ENCODE measurements around the gene COL4A2.
A peak's percentile ranks its signal among the peaks of the same experiment; 100 is the strongest.

Gene COL4A2

DNA sequence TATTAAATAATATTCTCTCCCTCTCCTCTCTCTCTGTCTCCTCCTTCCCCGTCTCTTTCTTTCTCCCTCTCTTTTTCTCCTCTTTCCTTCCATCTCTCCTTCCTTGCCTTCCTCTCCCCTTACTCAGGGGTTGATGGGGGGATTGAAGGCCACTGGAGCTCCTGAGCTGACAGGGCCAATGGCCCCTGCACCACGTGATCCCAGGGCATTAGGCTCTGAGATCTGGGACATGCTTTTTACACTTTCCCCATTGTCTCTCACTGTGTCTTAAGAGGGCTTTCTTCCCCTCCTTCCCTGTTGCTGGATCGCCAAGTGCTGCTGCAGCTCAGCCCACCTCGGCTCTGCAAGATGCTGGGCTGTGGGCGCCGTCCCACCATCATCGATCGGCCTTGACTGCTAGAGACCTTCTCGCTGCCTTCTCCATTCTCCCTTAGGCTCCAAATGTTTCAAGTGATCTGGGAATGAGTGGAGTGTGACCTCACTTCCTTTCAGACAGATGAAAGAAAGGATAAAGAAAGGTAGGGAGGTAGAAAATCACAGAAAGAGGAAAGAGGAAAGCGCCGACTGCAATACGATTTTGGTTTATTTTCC, 42.3 kb upstream of the COL4A2 start:
- no peak overlapping the region for H3K4me3 ChIP-seq (ENCODE audit: low read depth, low read length)
- no peaks in the 10 kb centered on the region for H3K4me1 ChIP-seq (ENCODE audit: control insufficient read depth, insufficient read depth, low read length)
- ChIA-PET POLR2A (no interaction called here), CTCF (no interaction called here)
- no peaks in the 10 kb centered on the region for H3K9me3 ChIP-seq (ENCODE audit: control insufficient read depth, insufficient read depth, low read depth, low read length)
- no peak overlapping the region for H3K27ac ChIP-seq (ENCODE audit: extremely low read depth, low read depth, low read length)
- no peaks in the 10 kb centered on the region for H3K36me3 ChIP-seq (ENCODE audit: control insufficient read depth in 2 of 2, insufficient read depth in 1 of 2, low read length in 2 of 2)
- no peak for TF ChIP-seq ZNF26 (tag by site-specific recombination; IDR thresholded peaks at IDR 0.05)
- peak; percentile 25; the same call in 1 of the 2 replicates for TF ChIP-seq PRDM1 (tag by site-specific recombination; IDR thresholded peaks at IDR 0.05)

DNA sequence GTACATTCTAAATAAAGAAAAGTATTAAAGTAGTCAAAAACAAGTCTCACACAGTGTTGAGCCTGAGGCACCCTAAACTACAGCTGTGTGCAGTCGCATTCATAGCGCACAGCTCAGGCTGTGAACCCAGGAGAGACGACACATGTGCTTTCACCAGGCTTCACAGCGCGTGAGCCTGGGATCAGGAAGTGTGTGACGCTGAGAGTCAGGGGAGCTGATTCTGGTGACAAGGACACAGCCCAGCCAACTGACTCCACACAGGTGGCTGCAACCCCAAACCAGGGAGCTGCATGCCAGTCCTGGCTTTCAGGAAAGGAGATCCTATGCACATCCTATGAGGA, 41.8 kb upstream of the COL4A2 start:
- Histone ChIP-seq H3K36me3 (ENCODE audit: control insufficient read depth in 2 of 2, insufficient read depth in 1 of 2, low read length in 2 of 2) (no peaks in the 10 kb centered on the region), H3K4me1 (ENCODE audit: control insufficient read depth, insufficient read depth, low read length) (no peaks in the 10 kb centered on the region), H3K4me3 (ENCODE audit: low read depth, low read length) (no peak overlapping the region), H3K9me3 (ENCODE audit: control insufficient read depth, insufficient read depth, low read depth, low read length) (no peaks in the 10 kb centered on the region), H3K27ac (ENCODE audit: extremely low read depth, low read depth, low read length) (no peak overlapping the region)
- ChIA-PET POLR2A (no interaction called here), CTCF (interaction anchor here (0.6 kb wide), 1 partner anchor 9 kb away, joined by 3 read pairs; no protein-coding TSS in a partner anchor)
- TF ChIP-seq ZNF202 (tag by site-specific recombination; IDR thresholded peaks at IDR 0.05; ENCODE audit: borderline replicate concordance) (no peak), ZNF549 (tag by site-specific recombination; IDR thresholded peaks at IDR 0.05) (no peak), ZEB2 (tag by site-specific recombination; IDR thresholded peaks at IDR 0.05) (no peak), ZNF580 (tag by site-specific recombination; IDR thresholded peaks at IDR 0.05) (no peak), GFI1B (tag by site-specific recombination; IDR thresholded peaks at IDR 0.05) (no peak), ZNF37A (tag by site-specific recombination; IDR thresholded peaks at IDR 0.05) (no peak), ZSCAN16 (tag by site-specific recombination; IDR thresholded peaks at IDR 0.05) (no peak), ZNF658 (tag by site-specific recombination; IDR thresholded peaks at IDR 0.05) (no peak), IKZF3 (tag by site-specific recombination; IDR thresholded peaks at IDR 0.05) (no peak), ZNF223 (tag by site-specific recombination; IDR thresholded peaks at IDR 0.05) (no peak), ZNF416 (tag by site-specific recombination; IDR thresholded peaks at IDR 0.05) (no peak)
- TF ChIP-seq, protein P1, sequence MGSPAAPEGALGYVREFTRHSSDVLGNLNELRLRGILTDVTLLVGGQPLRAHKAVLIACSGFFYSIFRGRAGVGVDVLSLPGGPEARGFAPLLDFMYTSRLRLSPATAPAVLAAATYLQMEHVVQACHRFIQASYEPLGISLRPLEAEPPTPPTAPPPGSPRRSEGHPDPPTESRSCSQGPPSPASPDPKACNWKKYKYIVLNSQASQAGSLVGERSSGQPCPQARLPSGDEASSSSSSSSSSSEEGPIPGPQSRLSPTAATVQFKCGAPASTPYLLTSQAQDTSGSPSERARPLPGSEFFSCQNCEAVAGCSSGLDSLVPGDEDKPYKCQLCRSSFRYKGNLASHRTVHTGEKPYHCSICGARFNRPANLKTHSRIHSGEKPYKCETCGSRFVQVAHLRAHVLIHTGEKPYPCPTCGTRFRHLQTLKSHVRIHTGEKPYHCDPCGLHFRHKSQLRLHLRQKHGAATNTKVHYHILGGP (tag by site-specific recombination; IDR thresholded peaks at IDR 0.05), result no peak
- TF ChIP-seq, protein P2, sequence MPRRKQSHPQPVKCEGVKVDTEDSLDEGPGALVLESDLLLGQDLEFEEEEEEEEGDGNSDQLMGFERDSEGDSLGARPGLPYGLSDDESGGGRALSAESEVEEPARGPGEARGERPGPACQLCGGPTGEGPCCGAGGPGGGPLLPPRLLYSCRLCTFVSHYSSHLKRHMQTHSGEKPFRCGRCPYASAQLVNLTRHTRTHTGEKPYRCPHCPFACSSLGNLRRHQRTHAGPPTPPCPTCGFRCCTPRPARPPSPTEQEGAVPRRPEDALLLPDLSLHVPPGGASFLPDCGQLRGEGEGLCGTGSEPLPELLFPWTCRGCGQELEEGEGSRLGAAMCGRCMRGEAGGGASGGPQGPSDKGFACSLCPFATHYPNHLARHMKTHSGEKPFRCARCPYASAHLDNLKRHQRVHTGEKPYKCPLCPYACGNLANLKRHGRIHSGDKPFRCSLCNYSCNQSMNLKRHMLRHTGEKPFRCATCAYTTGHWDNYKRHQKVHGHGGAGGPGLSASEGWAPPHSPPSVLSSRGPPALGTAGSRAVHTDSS (tag by site-specific recombination; IDR thresholded peaks at IDR 0.05), result no peak

- ChIA-PET CTCF (interaction anchor here (0.6 kb wide), 1 partner anchor 9 kb away, joined by 3 read pairs; no protein-coding TSS in a partner anchor), POLR2A (no interaction called here)
- H3K4me1 ChIP-seq (ENCODE audit: control insufficient read depth, insufficient read depth, low read length), result no peaks in the 10 kb centered on the region
- no peak overlapping the region for H3K4me3 ChIP-seq (ENCODE audit: low read depth, low read length)
- no peaks in the 10 kb centered on the region for H3K9me3 ChIP-seq (ENCODE audit: control insufficient read depth, insufficient read depth, low read depth, low read length)
- H3K36me3 ChIP-seq (ENCODE audit: control insufficient read depth in 2 of 2, insufficient read depth in 1 of 2, low read length in 2 of 2), result no peaks in the 10 kb centered on the region
- H3K27ac ChIP-seq (ENCODE audit: extremely low read depth, low read depth, low read length), result no peak overlapping the region
- TF ChIP-seq ZNF354C (tag by site-specific recombination; IDR thresholded peaks at IDR 0.05; ENCODE audit: borderline replicate concordance, low read depth), result no peak
- TF ChIP-seq ZNF350 (tag by site-specific recombination; IDR thresholded peaks at IDR 0.05), result no peak
- no peak for TF ChIP-seq ZNF404 (tag by site-specific recombination; IDR thresholded peaks at IDR 0.05)
- no peak for TF ChIP-seq ZNF561 (tag by site-specific recombination; IDR thresholded peaks at IDR 0.05; ENCODE audit: borderline replicate concordance)
- no peak for TF ChIP-seq ZNF571 (tag by site-specific recombination; IDR thresholded peaks at IDR 0.05)
- no peak for TF ChIP-seq ZNF600 (tag by site-specific recombination; IDR thresholded peaks at IDR 0.05)
- no peak for TF ChIP-seq ZNF433 (tag by site-specific recombination; IDR thresholded peaks at IDR 0.05; ENCODE audit: low read depth)
- no peak for TF ChIP-seq YY1 (tag by site-specific recombination; IDR thresholded peaks at IDR 0.05)
Observed at GRCh38 chr13:110265682-110266430, 41.2 kb upstream of the COL4A2 start.
